Measurements from ENCODE around the gene DNM2. TPM values are rescaled to one million over a fixed set of nuclear protein-coding genes. Genes with fewer than 3 reads are reported as not detected.
"Not testable (repeated sequence)": the region's sequence is repeated elsewhere in the genome, so short reads cannot be mapped to it uniquely, and the experiment has no call there.

DNM2 gene
- total RNA-seq, 1 donor = 174 TPM

GRCh38 chr19:10830931-10831779 lies 113.3 kb downstream of the DNM2 start:
- no peak for DNase-seq (ENCODE audit: low read depth in 2 of 3, low spot score in 2 of 3)

DNA sequence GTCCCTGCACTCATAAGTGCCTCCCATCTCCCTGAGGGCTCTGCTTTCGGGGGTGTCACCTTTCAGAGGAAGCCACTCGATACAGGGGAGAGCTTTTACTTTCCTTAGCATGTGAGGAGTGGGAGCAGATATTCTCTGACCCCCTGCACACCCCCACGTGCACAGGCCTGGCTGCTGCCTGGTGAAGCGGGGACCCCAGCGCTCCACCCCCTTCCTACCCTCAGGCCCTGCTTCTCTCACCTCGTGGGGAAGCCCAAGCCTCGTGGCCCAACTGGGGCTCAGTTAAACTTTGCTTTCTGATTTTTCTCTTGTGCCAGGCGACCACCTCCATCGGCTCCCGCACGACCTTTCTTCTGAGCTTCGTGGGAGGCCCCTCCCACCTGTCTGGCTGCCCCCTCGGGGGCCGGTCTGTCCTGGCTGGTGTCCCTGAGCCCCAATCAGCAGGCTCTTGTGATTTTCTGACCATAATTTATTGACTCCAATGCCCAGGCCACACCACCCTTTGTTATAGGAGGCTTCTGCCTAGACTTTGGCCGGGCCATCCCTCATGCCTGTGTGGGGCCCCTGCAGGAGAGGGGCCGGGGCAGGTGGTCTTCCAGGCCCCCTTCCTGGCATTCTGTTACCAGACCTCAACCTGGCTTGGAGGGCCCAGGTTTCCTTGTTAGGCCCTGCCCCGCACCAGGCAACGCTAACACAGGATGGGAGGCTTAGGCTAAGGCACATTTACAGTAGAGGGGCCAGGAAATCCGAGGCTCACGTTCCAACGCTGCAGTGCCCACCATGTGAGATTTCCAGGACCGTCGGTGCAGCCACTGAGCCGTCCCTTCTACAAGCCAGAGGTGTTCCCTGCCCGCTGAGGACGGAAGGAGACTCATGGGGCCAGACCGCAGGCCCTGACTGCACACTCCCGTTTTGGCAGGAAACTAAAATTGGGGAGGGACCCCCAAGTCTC lies 114.4 kb downstream of the DNM2 start:
- no peak for DNase-seq (ENCODE audit: low read depth in 2 of 3, low spot score in 2 of 3)

- no peak for DNase-seq (ENCODE audit: low read depth in 2 of 3, low spot score in 2 of 3)
Measured at GRCh38 chr19:10832939-10833296, 115.0 kb downstream of the DNM2 start.

- DNase-seq (ENCODE audit: low read depth in 2 of 3, low spot score in 2 of 3) = no peak
Measured at GRCh38 chr19:10835089-10835753, 117.3 kb downstream of the DNM2 start.

DNA sequence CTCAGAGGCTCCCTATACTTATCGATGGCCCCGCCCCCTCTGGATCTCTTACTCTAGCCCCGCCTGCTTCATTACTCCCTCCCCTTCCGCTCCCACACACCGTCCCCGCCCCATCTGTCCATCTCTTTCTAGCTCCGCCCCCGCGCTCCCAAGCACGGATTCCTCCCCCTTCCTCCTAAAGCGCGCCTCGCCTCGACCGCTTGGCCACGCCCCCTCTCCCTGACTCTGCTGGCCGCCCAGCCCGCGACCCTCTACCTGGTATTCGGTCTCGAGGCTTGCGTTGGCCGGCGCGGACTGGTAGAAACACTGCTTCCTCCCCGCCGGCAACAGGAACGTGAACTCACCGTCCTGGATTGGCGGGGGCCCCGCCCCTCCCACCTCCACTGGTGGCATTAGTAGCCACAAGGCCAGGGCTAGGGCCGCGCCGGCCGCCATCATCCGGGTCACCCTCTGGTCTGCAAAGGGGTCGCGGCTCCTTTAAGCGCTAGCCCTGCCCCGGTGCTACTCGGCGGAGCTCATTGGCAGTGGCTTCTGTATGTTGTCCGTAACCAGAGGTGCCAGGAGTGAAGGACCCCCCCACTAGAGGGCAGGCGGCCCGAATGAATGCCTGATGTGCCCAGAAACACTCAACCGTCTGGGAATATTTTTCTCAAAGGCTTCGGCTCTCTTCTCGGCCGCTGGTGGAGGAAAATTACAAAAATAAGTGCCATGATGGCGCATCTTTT lies 118.0 kb downstream of the DNM2 start, which contains the start of gene TMED1:
TMED1 (minus strand) TSS at position 459 of the 725 bp plus-strand sequence; CDS start at position 438, 21 bp downstream.
- peak; percentile 83 to 100 (median 99) for DNase-seq (ENCODE audit: low read depth in 2 of 3, low spot score in 2 of 3)

DNA sequence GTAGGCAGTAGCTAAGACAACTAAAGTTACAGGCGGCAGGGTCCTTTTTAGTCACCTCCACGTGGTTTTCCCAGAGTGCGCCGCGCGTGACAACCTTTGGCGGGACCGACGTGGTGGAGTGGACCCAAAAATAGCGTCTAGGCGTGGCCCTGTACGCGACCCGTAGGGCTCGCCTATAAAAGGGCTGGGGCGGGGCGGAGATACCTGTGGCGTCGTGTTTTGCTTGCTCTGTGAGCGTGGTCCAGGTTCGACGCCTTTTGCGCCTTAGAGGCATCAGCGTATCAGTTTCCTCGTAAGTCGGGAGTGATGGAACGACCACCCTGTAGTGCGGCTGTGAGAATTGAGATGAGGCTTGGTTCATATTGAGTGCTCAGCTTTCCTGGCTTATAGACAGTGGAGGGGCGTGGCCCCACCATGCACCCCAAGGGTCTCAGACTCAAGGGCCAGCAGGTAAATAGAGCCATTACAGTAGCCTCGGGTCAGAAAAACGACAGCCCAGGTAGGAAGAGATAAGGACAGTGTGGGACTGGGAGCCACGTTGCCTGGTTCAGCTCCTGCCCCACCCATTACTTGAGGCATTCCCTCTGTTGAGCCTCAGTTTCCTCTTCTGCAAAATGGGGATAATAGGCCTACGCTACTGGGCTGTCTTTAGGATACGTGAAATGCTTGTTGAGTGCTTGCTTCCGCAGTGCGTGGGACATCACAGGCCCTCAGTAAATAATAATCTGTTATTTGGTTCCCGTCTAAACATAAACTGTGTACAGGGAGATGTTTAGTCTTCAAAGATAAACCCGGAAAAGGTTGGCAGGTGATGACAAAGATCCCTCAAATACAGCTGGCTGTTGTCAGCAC lies 118.8 kb downstream of the DNM2 start:
- peak in 2 of 3 donors; percentile 89 to 94 for DNase-seq (ENCODE audit: low read depth in 2 of 3, low spot score in 2 of 3)

GRCh38 chr19:10837649-10838048 lies 119.8 kb downstream of the DNM2 start:
- not testable (repeated sequence) for DNase-seq (ENCODE audit: low read depth in 2 of 3, low spot score in 2 of 3)

DNA sequence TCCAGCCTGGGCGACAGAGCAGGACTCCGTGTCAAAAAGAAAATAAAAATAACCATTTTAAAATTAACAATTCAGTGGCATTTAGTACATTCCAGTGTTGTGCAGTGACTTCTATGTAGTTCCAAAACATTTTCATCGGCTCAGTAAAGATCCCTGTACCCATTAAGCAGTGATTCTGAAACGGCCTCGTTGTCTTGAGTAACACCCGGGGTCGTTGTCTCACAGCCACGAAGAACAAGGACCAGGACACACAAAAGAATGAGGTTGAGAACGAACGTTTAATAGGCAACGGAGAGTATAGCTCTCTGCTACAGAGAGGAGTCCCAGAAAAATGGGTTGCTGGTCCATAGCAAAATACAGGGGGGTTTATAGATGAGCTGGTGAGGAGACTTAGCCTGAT lies 120.5 kb downstream of the DNM2 start:
- DNase-seq (ENCODE audit: low read depth in 2 of 3, low spot score in 2 of 3) = no peak

- no peak for DNase-seq (ENCODE audit: low read depth in 2 of 3, low spot score in 2 of 3)
Measured at GRCh38 chr19:10839114-10840050, 121.5 kb downstream of the DNM2 start.

GRCh38 chr19:10842788-10843187 lies 124.9 kb downstream of the DNM2 start:
- DNase-seq (ENCODE audit: low read depth in 2 of 3, low spot score in 2 of 3) = no peak

DNA sequence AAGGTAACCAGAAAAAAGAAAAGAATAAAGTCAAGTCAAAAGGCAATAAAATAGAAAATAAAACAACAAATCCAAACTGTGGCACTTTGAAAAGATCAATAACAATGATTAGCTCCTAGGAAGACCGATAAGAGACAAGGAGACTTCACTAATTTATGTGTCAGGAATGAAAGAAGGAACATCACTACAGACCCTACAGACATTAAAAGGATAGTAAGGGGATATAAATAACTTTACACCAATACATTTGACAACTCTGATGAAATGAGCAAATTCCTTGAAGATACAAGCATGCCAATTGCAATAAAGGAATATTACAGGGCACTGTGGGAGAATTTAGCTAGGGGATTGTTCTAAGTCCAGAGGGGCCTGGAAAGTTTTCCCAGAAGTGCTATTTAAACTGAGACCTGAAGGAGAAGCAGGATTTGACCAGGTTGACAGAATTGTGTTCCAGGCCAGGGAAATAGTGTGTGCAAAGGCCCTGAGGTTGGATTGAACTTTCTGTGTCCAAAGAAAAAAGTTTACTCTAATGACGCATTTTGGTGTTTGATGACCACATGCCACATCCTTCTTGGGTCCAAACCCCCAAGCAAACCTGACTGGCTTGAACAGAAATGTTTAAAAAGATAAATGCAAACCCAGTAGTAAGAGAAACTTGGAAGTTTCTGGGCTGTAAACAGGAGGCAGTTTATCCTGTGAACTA lies 128.8 kb downstream of the DNM2 start:
- DNase-seq (ENCODE audit: low read depth in 2 of 3, low spot score in 2 of 3) = no peak

GRCh38 chr19:10848230-10848856 lies 130.5 kb downstream of the DNM2 start, which contains the start of gene C19orf38:
TSS of gene C19orf38 (plus strand) at chr19:10848415. CDS start at chr19:10848509, 94 bp downstream.
- DNase-seq (ENCODE audit: low read depth in 2 of 3, low spot score in 2 of 3) = peak in 2 of 3 donors; percentile 44 to 61

GRCh38 chr19:10850631-10851030 lies 132.8 kb downstream of the DNM2 start:
- no peak for DNase-seq (ENCODE audit: low read depth in 2 of 3, low spot score in 2 of 3)

GRCh38 chr19:10852098-10852800 lies 134.4 kb downstream of the DNM2 start:
- no peak for DNase-seq (ENCODE audit: low read depth in 2 of 3, low spot score in 2 of 3)

- no peak for DNase-seq (ENCODE audit: low read depth in 2 of 3, low spot score in 2 of 3)
Measured at GRCh38 chr19:10852941-10853340, 135.1 kb downstream of the DNM2 start.

GRCh38 chr19:10854350-10855089 lies 136.6 kb downstream of the DNM2 start:
- no peak for DNase-seq (ENCODE audit: low read depth in 2 of 3, low spot score in 2 of 3)
